ENCODE results near the gene ASB13. TPM values are rescaled to one million over a fixed set of nuclear protein-coding genes. Genes with fewer than 3 reads are reported as not detected.

ASB13 gene
- total RNA-seq, 2 donors from 2014 or later = 15.8 to 16.0 TPM

GRCh38 chr10:5698062-5698461, 31.7 kb upstream of the ASB13 start:
- DNase-seq (ENCODE audit: low spot score) (no peak), ATAC-seq (ENCODE audit: insufficient number of reproducible peaks, low FRiP score, low read depth) (no peak)
- Histone ChIP-seq H3K4me1 (ENCODE audit: control insufficient read depth in 1 of 2, low read depth in 2 of 2) (peaks cover 11 to 18% of the 10 kb centered on the region in 2 donors), H3K9me3 (no peaks in the 10 kb centered on the region), H3K27me3 (replicated peaks; ENCODE audit: insufficient read depth) (no peaks in the 10 kb centered on the region), H3K36me3 (no peaks in the 10 kb centered on the region), H3K4me3 (no peak overlapping the region), H3K27ac (no peak overlapping the region)
- no peak for TF ChIP-seq CTCF (IDR thresholded peaks at IDR 0.05)

DNA sequence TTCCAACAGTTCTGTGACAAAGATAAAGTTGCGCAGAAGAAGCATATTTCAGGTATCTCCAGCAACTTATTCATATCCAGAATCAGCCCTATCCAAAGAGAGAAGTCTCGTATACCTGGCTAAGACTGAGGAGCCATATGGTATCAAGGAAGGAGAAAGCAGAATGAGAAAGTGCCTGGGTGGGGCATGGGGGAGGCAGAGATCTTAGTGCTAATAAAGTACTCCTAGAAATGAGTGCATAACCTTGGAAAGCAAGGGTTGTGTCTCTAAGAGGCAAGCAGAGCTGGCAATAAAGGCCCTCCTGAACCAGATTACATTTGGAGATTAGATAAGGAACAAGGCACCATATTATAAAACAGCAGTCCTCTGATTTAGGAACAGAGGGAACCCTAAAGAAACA, 30.9 kb upstream of the ASB13 start:
- Histone ChIP-seq H3K9me3 (no peaks in the 10 kb centered on the region), H3K27me3 (replicated peaks; ENCODE audit: insufficient read depth) (no peaks in the 10 kb centered on the region), H3K36me3 (no peaks in the 10 kb centered on the region), H3K4me1 (ENCODE audit: control insufficient read depth in 1 of 2, low read depth in 2 of 2) (peaks cover 12 to 24% of the 10 kb centered on the region in 2 donors), H3K4me3 (no peak overlapping the region), H3K27ac (no peak overlapping the region)
- ATAC-seq (ENCODE audit: insufficient number of reproducible peaks, low FRiP score, low read depth) (no peak), DNase-seq (ENCODE audit: low spot score) (no peak)
- no peak for TF ChIP-seq CTCF (IDR thresholded peaks at IDR 0.05)

DNA sequence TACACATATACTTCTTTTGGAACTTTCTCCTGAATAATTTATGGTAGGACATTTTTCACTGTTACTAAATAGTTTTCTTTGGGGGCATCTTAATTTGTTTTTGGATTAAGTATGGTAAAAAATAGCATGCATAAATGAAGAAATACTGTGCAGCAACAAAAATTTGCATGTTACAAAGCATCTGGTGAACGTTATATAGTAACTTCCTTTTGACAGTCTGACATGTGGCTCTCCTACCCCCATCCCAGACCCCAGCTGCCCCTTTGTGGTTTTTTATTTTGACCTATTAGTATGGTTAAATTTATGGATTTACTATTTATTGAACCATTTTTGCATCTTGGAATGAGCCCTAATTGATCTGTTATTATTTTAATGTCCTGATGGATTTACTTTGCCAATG, 28.2 kb upstream of the ASB13 start:
- no peak for TF ChIP-seq CTCF (IDR thresholded peaks at IDR 0.05)
- Histone ChIP-seq H3K9me3 (no peaks in the 10 kb centered on the region), H3K36me3 (no peaks in the 10 kb centered on the region), H3K4me1 (ENCODE audit: control insufficient read depth in 1 of 2, low read depth in 2 of 2) (peaks cover 16 to 28% of the 10 kb centered on the region in 2 donors), H3K4me3 (no peak overlapping the region), H3K27me3 (replicated peaks; ENCODE audit: insufficient read depth) (no peaks in the 10 kb centered on the region), H3K27ac (no peak overlapping the region)
- DNase-seq (ENCODE audit: low spot score) (no peak), ATAC-seq (ENCODE audit: insufficient number of reproducible peaks, low FRiP score, low read depth) (no peak)

- peak overlapping the region in 1 of 2 donors; percentile 18 for H3K27ac ChIP-seq
- TF ChIP-seq CTCF (IDR thresholded peaks at IDR 0.05) = no peak
- peaks cover 16 to 37% of the 10 kb centered on the region in 2 donors for H3K4me1 ChIP-seq (ENCODE audit: control insufficient read depth in 1 of 2, low read depth in 2 of 2)
- no peaks in the 10 kb centered on the region for H3K27me3 ChIP-seq (replicated peaks; ENCODE audit: insufficient read depth)
- H3K4me3 ChIP-seq = peak overlapping the region; percentile 84
- ATAC-seq (ENCODE audit: insufficient number of reproducible peaks, low FRiP score, low read depth) = no peak
- no peak for DNase-seq (ENCODE audit: low spot score)
- no peaks in the 10 kb centered on the region for H3K36me3 ChIP-seq
- H3K9me3 ChIP-seq = no peaks in the 10 kb centered on the region
Observed at GRCh38 chr10:5692461-5693358, 26.3 kb upstream of the ASB13 start.

DNA sequence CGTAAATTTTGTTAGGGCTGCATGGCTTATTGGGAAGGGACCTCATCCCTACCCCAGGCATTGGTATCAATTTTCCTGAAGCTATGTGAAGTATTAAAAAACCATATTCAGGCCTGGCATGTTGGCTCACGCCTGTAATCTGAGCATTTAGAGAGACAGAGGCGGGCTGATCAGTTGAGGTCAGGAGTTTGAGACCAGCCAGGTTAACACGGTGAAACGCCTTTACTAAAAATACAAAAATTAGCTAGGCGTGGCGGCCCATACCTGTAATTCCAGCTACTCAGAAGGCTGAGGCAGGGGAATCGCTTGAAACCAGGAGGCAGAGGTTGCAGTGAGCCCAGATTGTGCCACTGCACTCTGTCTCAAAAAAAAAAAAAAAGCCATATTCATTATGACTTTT, 25.4 kb upstream of the ASB13 start:
- TF ChIP-seq CTCF (IDR thresholded peaks at IDR 0.05) = no peak
- Histone ChIP-seq H3K4me3 (peak overlapping the region; percentile 84), H3K27me3 (replicated peaks; ENCODE audit: insufficient read depth) (no peaks in the 10 kb centered on the region), H3K4me1 (ENCODE audit: control insufficient read depth in 1 of 2, low read depth in 2 of 2) (peaks cover 16 to 45% of the 10 kb centered on the region in 2 donors), H3K36me3 (no peaks in the 10 kb centered on the region), H3K9me3 (no peaks in the 10 kb centered on the region), H3K27ac (no peak overlapping the region)
- no peak for ATAC-seq (ENCODE audit: insufficient number of reproducible peaks, low FRiP score, low read depth)
- DNase-seq (ENCODE audit: low spot score) = no peak

Data from thoracic aorta (tissue), 2 donors.